GM19438 (cell line): ENCODE results near the gene CFAP68.
A peak's percentile ranks its signal among the peaks of the same experiment; 100 is the strongest.

ENCODE experiments used
- ATAC-seq: cut with Tn5 transposase; IDR thresholded peaks from one replicate; pipeline ENCODE4 v1.9.1; 2021; ENCODE audit warnings: low read depth; ENCODE audit not compliant: unreplicated experiment

The CFAP68 gene

GRCh38 chr11:111878849-111879636, at the start of gene CFAP68, which contains the start of gene FDXACB1:
TSS of gene CFAP68 (plus strand) at chr11:111879541. CDS start at chr11:111879561, 20 bp downstream.
TSS of gene FDXACB1 (minus strand) at chr11:111879165. CDS start at chr11:111879132, 33 bp downstream.
- peak; percentile 93 for ATAC-seq

GRCh38 chr11:111833524-111833923, 45.8 kb upstream of the CFAP68 start:
- no peak for ATAC-seq

- ATAC-seq, result no peak
Measured at GRCh38 chr11:111834432-111835163, 44.7 kb upstream of the CFAP68 start.

GRCh38 chr11:111835665-111836064, 43.7 kb upstream of the CFAP68 start:
- ATAC-seq, result no peak

GRCh38 chr11:111836162-111836561, 43.2 kb upstream of the CFAP68 start:
- ATAC-seq, result no peak

GRCh38 chr11:111836721-111837120, 42.6 kb upstream of the CFAP68 start:
- ATAC-seq, result peak; percentile 82

GRCh38 chr11:111837366-111837891, 41.9 kb upstream of the CFAP68 start:
- no peak for ATAC-seq

- ATAC-seq, result no peak
Measured at GRCh38 chr11:111838054-111838453, 41.3 kb upstream of the CFAP68 start.

GRCh38 chr11:111840143-111840542, 39.2 kb upstream of the CFAP68 start:
- ATAC-seq, result no peak

- ATAC-seq, result no peak
Measured at GRCh38 chr11:111841370-111842053, 37.8 kb upstream of the CFAP68 start.

GRCh38 chr11:111843661-111844060, 35.7 kb upstream of the CFAP68 start:
- ATAC-seq, result no peak

- ATAC-seq, result no peak
Measured at GRCh38 chr11:111845276-111846028, 33.9 kb upstream of the CFAP68 start.

- ATAC-seq, result no peak
Measured at GRCh38 chr11:111846063-111846462, 33.3 kb upstream of the CFAP68 start.

GRCh38 chr11:111846636-111847035, 32.7 kb upstream of the CFAP68 start:
- no peak for ATAC-seq

- ATAC-seq, result no peak
Measured at GRCh38 chr11:111849631-111850030, 29.7 kb upstream of the CFAP68 start.

- no peak for ATAC-seq
Measured at GRCh38 chr11:111851067-111851466, 28.3 kb upstream of the CFAP68 start.

- ATAC-seq, result no peak
Measured at GRCh38 chr11:111851636-111852035, 27.7 kb upstream of the CFAP68 start.

GRCh38 chr11:111852103-111852502, 27.2 kb upstream of the CFAP68 start:
- ATAC-seq, result no peak

GRCh38 chr11:111855506-111855905, 23.8 kb upstream of the CFAP68 start:
- no peak for ATAC-seq

GRCh38 chr11:111860257-111860656, 19.1 kb upstream of the CFAP68 start:
- no peak for ATAC-seq
